ENCODE data around the gene CRIP2. TPM values are rescaled to one million over a fixed set of nuclear protein-coding genes. Genes with fewer than 3 reads are reported as not detected.

The CRIP2 gene
- total and polyA plus RNA-seq, 2 donors (not counting 3 experiments of a cell fraction or from before 2014, with no cell fraction given), result 322 to 954 TPM

GRCh38 chr14:105425823-105426247 is 48.8 kb upstream of the CRIP2 start:
- FAIRE-seq (no peak), DNase-seq (ENCODE audit: low read depth, low spot score) (no peak)
- Histone ChIP-seq H3K4me3 (replicated peaks in 1 of 3; ENCODE audit: insufficient read depth in 1 of 3, low read depth in 1 of 3, low read length in 3 of 3) (no peak overlapping the region), H3K4me2 (ENCODE audit: insufficient read depth, low read length) (no peak overlapping the region), H3K9me3 (replicated peaks; ENCODE audit: control insufficient read depth, insufficient read depth, low read length) (no peaks in the 10 kb centered on the region), H3K27me3 (ENCODE audit: control insufficient read depth in 2 of 2, insufficient read depth in 2 of 2, low read length in 2 of 2) (no peaks in the 10 kb centered on the region), H3K27ac (ENCODE audit: insufficient read depth, low read depth, low read length) (no peak overlapping the region), H4K20me1 (replicated peaks; ENCODE audit: control insufficient read depth, extremely low read depth, insufficient read depth, low read length) (no peaks in the 10 kb centered on the region), H2AFZ (ENCODE audit: low read depth, low read length) (no peak overlapping the region), H3K9ac (replicated peaks; ENCODE audit: extremely low read depth, insufficient read depth, low read length) (no peak overlapping the region), H3K36me3 (ENCODE audit: control insufficient read depth in 2 of 2, extremely low read depth in 1 of 2, insufficient read depth in 2 of 2, low read length in 2 of 2) (peaks cover 0 to 10% of the 10 kb centered on the region in 2 experiments), H3K79me2 (ENCODE audit: control insufficient read depth, insufficient read depth, low read length) (peaks cover 80% of the 10 kb centered on the region), H3K4me1 (ENCODE audit: control insufficient read depth, extremely low read depth, insufficient read depth, low read length) (peaks cover 24% of the 10 kb centered on the region), H3K9me1 (replicated peaks; ENCODE audit: control insufficient read depth, extremely low read depth, insufficient read depth, low read length) (no peaks in the 10 kb centered on the region)
- no peak for TF ChIP-seq GATA2 (IDR thresholded peaks at IDR 0.05; ENCODE audit: insufficient read depth, insufficient read length, low read depth, low read length)
- TF ChIP-seq CTCF (IDR thresholded peaks at IDR 0.05; ENCODE audit: extremely low read depth in 1 of 2, insufficient read depth in 1 of 2, low read depth in 1 of 2, low read length in 2 of 2), result no peak
- no peak for TF ChIP-seq FOS (IDR thresholded peaks at IDR 0.05; ENCODE audit: borderline replicate concordance, insufficient read depth, low read length)
- no peak for TF ChIP-seq EZH2 (IDR thresholded peaks at IDR 0.05; ENCODE audit: borderline replicate concordance, low read depth, low read length, severe bottlenecking)
- no peak for TF ChIP-seq JUN (IDR thresholded peaks at IDR 0.05; ENCODE audit: borderline replicate concordance, insufficient read depth, insufficient read length, low read depth)
- TF ChIP-seq MAX (IDR thresholded peaks at IDR 0.05; ENCODE audit: insufficient read depth, insufficient read length), result no peak
- no peak for TF ChIP-seq MYC (IDR thresholded peaks at IDR 0.05; ENCODE audit: low read depth, low read length)
- no peak for TF ChIP-seq POLR2AphosphoS5 (IDR thresholded peaks at IDR 0.05; ENCODE audit: insufficient read depth, low read depth, low read length)
- intact Hi-C loops (cut with micrococcal nuclease) (no loop called here), dilution Hi-C loops (cut with MboI; ENCODE audit: extremely low pct_ligation_motif_present, low sequenced_read_pairs) (no loop called here)
- CTCF ChIA-PET, result no interaction called here
- POLR2A ChIA-PET, result no interaction called here
- no TSS peak for BruUV-seq (replicated peaks)

Measured in endothelial cell of umbilical vein (primary cell).